SW 1271 (cell line): ENCODE results near the gene ANKRD6.

Source experiments
- DNase-seq, 2 experiments: peaks; one replicate each; lab custom pipeline; 2025; lab: John Stamatoyannopoulos, UW

Gene ANKRD6

GRCh38 chr6:89471287-89471867 lies 38.4 kb downstream of the ANKRD6 start:
- no peak for DNase-seq

DNA sequence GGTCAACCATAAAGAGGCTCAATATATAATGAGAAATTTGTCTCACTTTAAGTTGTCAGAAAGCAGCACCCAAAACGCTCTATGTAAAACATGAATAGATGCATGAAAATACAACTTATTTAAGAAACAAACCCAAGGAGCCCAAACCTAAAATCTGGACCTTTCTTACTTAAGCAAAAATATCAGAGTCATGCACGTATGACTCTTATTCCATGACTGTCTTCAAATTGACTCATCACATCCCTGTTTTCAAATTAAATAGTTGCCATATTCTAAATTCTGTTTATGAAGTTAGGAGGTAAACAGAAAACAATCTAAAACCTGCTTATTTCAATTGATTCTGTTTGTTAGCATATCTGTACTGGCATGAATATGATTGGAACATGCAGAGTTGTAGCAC lies 42.1 kb downstream of the ANKRD6 start:
- no peak for DNase-seq

DNA sequence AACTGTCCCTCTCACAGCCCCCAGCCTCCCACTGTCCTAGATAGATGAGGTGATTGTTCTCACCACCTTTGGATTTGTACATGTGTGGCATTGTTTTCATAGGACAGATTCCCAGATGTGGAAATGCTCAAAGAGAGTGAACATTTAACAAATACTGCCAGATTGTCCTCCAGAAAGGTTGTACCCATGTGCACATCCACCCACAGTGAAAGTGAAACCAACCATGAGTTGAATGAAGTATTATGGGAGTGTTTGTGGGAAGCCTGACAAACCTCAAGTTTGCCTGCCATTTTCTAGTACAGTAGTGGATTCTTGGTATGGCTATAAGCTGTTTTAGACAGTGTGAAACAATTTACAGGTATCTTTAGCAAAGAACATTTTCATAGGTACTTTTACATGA lies 42.7 kb downstream of the ANKRD6 start:
- peak in 1 of 2 experiments; percentile 11 for DNase-seq

DNA sequence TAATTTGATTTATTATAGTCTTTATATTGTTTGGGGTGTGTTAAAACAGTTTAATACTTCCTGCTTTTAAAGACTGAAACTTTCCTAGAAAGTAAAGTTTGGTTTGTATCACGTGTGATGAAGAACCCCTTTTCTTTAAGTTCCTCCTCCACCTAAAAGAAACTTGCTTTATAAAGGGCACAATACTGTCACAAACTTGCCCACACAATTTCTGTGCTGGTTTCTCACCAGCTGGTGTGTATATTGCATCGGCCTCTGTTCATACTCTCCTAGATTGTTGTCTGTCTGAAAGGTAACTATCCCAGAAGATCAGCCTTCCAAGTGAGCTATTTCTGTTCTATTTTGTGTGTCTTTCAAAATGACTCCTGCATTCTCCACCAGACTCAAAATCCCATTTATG lies 46.9 kb downstream of the ANKRD6 start:
- no peak for DNase-seq

DNA sequence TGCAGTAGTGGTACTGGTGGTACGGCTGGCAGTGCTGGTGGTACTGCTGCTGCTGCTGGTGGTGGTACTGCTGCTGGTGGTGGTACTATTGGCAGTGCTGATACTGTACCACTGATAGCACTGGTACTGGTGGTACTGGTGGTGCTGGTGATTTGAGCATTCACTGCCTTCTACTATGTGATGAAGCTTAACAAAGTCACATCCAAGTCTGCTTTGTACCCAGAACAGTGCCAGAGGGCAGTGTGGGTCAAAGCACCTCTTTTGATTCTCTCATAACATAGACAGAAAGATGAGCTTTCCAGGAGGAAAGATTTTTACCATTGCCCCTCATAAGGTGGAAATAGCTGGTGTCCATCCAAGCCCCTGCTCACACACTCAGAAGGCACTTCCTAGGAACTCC lies 48.7 kb downstream of the ANKRD6 start:
- no peak for DNase-seq

GRCh38 chr6:89482126-89482525 lies 49.2 kb downstream of the ANKRD6 start:
- no peak for DNase-seq

- DNase-seq = no peak
These were observed 50.3 kb downstream of the ANKRD6 start for GRCh38 chr6:89483111-89483720.

DNA sequence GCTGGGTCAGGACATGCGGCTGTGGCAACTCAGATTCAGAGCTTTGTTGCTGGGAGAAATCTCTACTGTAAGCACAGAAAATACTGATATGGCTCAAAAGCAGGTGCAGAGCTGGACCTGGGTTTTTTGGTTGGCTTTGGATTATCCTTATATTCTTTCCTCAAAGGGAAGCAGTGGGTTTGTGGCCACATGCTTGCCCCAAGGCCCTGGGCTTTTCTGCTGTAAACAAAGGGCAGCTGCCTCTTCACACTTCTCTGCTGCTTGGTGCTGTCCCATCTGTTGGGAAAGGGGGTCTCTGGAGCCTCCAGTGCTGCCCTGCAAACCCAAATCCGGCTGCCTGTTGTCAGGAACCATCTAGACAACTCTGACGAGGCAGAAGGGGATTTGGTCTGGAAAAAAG lies 52.4 kb downstream of the ANKRD6 start:
- DNase-seq = no peak

- DNase-seq = no peak
These were observed 54.9 kb downstream of the ANKRD6 start for GRCh38 chr6:89487864-89488263.

- DNase-seq = no peak
These were observed 55.5 kb downstream of the ANKRD6 start for GRCh38 chr6:89488438-89488837.

GRCh38 chr6:89489078-89489477 lies 56.1 kb downstream of the ANKRD6 start:
- no peak for DNase-seq

DNA sequence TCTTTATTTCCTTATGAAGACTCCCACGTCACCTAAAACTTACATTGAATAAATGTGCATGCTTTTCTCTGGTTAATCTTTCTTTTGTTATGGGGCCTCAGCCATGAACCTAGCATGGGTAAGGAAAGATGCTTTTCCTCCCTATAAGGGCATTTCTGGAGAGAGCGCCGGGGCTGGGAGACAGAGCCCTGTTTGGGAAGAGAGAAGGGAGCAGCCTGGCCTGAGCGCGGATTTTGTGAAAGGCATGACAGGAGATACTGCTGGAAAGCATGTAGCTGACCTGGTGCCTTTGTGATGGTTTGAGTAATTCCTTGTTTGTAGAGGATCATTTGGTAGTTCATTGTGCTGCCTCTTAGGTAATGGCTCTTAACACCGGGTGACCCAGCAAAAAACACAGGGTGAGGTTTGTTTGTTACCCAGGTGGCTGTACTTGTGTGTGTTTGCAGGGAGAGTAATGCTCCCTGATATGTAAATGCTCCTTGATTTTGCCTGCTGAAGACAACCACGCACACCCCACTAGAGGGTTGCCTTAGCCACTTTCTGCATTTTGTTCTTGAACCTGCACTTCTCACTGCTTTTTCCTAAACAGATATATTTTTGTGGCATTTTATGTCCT lies 59.2 kb downstream of the ANKRD6 start:
- DNase-seq = no peak

DNA sequence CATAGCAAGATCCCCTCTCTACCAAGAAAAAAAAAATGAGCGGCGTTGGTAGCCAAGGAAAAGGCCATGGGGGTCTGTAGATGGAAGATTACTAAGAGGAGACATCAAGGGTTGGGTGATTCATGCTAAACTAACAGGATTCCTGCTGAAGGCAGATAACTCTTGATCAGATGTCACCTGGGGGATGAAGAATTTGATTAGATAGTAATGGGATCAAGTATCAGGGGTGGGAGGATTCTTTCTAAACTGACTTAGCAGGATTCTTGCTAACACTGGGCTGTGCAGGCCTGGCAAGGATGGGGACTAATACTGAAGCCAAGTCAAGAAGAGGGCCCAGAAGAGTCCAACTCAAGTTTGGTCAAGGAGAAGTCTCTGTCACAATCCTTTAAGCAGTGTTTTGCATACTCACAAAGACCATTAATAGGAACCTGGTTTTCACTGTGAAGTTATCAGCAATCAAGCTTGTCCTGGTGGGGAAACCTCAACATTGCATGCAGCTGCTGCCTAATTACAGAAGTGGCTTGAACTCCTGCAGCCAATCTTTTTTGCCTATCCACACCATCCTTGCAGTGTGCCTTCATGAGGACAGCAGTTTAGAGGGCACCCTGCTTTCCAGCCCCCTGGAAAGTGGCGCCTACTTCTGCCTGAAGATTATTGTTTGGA lies 61.3 kb downstream of the ANKRD6 start:
- no peak for DNase-seq

DNA sequence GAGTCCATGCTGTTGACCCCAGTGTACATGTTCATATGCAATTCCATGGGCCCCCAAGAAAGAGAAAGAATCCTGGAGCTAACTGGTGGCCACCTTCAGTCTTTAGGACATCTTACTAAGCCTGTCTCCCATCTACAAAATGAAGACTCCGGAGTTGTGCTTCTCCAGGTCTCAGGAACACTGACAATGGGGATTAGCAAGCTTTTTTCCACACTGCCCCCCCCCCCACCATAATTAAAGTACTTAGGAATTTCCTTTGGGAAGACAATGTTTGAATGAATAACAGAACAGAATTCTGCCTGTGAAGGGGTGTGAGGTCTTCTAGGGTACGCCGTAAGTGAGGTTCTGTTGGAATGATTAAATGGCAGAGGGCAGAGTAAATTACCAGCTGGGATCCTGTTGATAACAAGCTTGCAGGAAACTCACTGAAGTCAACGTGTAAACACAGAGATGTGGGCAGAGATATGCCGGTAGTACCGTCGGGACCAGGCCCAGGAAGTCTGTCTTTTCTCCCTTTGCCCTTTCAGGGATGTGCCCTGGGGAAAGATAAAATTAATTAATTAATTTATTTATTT lies 63.1 kb downstream of the ANKRD6 start:
- no peak for DNase-seq

- no peak for DNase-seq
These were observed 67.7 kb downstream of the ANKRD6 start for GRCh38 chr6:89500611-89501010.

DNA sequence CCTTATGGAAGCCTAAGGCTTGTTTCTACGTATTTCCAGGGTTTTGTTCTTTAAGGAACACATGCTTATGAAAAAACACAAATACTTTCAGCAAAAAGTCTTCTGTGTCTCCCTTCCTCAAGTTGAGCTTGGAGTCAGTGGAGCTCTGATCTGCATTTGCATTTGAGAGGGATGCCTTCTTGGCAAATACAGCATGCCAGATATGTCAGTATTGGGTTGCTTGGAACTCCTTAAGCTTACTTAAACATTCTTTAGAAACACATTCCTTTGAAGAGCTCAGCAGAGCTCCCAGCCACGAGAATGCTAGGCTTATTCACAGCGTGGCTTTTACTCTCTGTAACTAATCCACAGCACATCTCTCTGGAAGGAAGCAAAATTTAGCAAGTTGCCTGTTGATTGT lies 68.3 kb downstream of the ANKRD6 start:
- DNase-seq = no peak

- no peak for DNase-seq
These were observed 68.8 kb downstream of the ANKRD6 start for GRCh38 chr6:89501753-89502152.

DNA sequence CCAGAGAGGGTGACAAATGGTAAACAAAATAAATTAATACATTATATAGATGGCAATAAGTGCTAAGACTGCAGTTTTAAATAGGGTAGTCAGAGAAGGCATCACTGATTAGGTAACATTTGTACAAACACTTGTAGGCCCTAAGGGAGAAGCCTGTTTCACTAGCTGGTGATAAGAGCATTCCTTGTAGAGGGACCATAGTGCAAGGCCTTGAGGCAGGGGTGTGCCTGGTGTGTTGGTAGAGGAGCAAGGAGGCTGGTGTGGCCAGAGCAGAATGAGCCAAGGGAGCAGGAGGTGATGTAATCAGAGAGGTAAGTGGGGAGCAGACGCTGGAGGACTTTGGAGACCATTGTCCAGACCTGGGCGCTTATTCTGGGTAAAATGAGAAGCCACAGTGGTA lies 70.7 kb downstream of the ANKRD6 start:
- DNase-seq = no peak

GRCh38 chr6:89505847-89506246 lies 72.9 kb downstream of the ANKRD6 start:
- DNase-seq = no peak

GRCh38 chr6:89506716-89507617 lies 74.0 kb downstream of the ANKRD6 start:
- no peak for DNase-seq

DNA sequence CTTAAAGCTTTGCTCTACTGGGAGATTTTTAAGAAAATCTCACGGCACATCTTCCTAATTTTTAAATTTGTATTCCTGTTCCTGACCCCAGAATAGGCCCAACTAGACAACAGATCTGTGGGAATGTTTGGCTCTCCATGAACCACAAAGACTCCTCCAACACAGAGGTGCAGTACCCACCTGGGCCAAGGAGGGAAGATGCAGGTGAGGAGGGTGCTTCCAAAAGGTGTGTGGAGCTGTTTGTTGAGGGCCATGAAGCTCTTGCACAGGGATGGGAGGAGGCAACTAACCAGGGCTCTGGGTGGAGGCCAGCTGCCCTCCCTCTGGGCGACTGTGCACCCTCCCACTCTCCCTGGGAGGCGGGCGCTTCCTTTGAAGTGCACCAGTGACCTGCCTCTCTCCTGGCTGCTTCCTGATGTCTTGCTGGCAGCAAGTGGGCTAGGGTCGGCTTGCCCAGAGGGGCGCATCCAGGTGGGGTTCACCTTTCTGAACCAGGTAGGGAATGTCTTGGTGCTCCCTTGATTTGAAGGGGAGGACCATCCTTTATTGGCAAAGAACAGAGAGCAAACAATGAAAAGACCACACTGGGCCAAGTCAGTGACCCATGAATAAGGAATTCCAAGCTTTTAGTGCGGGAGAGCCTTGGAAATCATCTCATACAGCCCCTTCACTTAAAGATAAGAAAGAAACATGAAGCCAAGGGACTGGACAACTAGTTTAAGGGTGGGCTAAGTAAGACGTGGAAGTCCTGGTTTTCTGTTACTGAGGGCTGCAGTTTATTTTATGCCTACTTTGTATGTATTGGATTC lies 76.0 kb downstream of the ANKRD6 start:
- DNase-seq = no peak
